Psoas muscle (tissue), 8 donors: ENCODE data around the gene SNHG17. TPM values are rescaled to one million over a fixed set of nuclear protein-coding genes. Genes with fewer than 3 reads are reported as not detected.

Experiments
- ATAC-seq, 4 donors: fragments of 200-7000 bp; cut with Tn5 transposase; one replicate each; pipeline ENCODE4 v1.9.1; 2020; ENCODE audit warnings: moderate library complexity in 3 of 4, mild to moderate bottlenecking in 2 of 4
- DNase-seq, 2 donors: peaks; one replicate each; pipeline ENCODE4 v3.0.0-alpha.2; 2020
- H3K27ac ChIP-seq: fragments of 200-600 bp; one replicate; pipeline ENCODE4 v1.8.0; 2022
- H3K27me3 ChIP-seq, 3 donors: fragments of 200-600 bp in 1 of 3; one replicate each; pipeline versions ENCODE4 v1.6.1 to v1.8.0; 2013 to 2022; ENCODE audit warnings: low read length in 2 of 3, mild to moderate bottlenecking in 2 of 3, moderate library complexity in 1 of 3; ENCODE audit not compliant: insufficient read depth in 3 of 3
- H3K36me3 ChIP-seq, 2 donors: fragments of 200-600 bp in 1 of 2; one replicate each; pipeline versions ENCODE4 v1.6.1 to v1.8.0; 2013 to 2022; ENCODE audit warnings: low read depth in 1 of 2, mild to moderate bottlenecking in 1 of 2, moderate library complexity in 1 of 2; ENCODE audit not compliant: insufficient read depth in 1 of 2
- H3K4me1 ChIP-seq: fragments of 200-600 bp; one replicate; pipeline ENCODE4 v1.8.0; 2022
- H3K4me3 ChIP-seq: fragments of 200-600 bp; one replicate; pipeline ENCODE4 v1.8.0; 2022; ENCODE audit warnings: mild to moderate bottlenecking
- H3K9me3 ChIP-seq: fragments of 200-600 bp; one replicate; pipeline ENCODE4 v1.8.0; 2022
- WGBS, 3 donors: extraction: QIAGEN DNeasy Blood & Tissue Kit; methylation state at CpG; one replicate each; pipeline versions ENCODE4 v1.1.6 to v1.1.7; 2013; 5-methylcytosine and 5-hydroxymethylcytosine counted together
- intact Hi-C, 2 donors: fragments of 100-400 bp; cut with DNase I; formaldehyde crosslinking; loops; one replicate each; pipeline versions ENCODE4 v1.11.0 to v1.14.2; 2022
- polyA plus RNA-seq, 3 donors: library from polyadenylated mRNA; stranded (reverse); fragments of 200-250 nt; gene quantifications; one replicate each; pipeline ENCODE4 v1.2.3, GENCODE V29; 2013
- total RNA-seq, 4 donors: library from RNA; stranded (reverse); fragmentation: NEBNext Ultra II Directional in 2 of 4; extraction: Animal tissue kit (Norgen Biotek cat#: 25700) in 2 of 4; gene quantifications; one replicate each; pipeline versions ENCODE4 v1.2.1 to v1.2.4, GENCODE V29; 2021 to 2023
- TF ChIP-seq, protein P1 (sequence below): fragments of 200-600 bp; IDR thresholded peaks from one replicate; pipeline ENCODE4 v1.8.0; 2022; ENCODE audit warnings: antibody characterized with exemption
- donor health status: healthy with polysubstance abuse.
- donor health status: DM: no; HTN: no; CAD: no; lungs with moderate emphysema.
- donor health status: Bipolar disorder and iron deficiency.
- donor health status: healthy.
- donor health status: DM: yes; HTN: yes; CAD: no.
- donor health status: DM: no; HTN: no; CAD: no.
- donor health status: DM: no; HTN: no; CAD: no.
- donor health status: DM: yes; HTN: yes; CAD: no.

Gene SNHG17
- total and polyA plus RNA-seq, 7 donors = 4.6 to 26.0 (median 18.7) TPM

DNA sequence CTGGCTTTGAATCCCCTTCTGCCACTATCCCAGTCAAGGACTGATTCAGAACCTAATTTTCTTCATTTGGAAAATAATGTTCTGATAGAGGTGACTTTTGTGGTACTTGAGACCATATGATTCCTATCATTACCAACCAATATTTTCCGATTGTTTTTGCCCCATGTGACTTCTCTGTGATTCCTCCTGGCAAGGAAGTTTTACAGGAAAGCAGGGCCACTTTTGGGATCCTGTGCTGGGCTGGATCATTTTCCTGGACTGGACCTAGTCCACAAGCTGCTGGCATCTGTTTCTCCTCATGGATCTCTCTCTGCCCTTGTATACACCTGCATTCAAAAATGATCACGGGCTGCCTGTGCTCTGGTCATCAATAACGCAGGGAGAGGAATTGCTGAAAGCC lies 13.9 kb upstream of the SNHG17 start:
- TF ChIP-seq, protein P1, sequence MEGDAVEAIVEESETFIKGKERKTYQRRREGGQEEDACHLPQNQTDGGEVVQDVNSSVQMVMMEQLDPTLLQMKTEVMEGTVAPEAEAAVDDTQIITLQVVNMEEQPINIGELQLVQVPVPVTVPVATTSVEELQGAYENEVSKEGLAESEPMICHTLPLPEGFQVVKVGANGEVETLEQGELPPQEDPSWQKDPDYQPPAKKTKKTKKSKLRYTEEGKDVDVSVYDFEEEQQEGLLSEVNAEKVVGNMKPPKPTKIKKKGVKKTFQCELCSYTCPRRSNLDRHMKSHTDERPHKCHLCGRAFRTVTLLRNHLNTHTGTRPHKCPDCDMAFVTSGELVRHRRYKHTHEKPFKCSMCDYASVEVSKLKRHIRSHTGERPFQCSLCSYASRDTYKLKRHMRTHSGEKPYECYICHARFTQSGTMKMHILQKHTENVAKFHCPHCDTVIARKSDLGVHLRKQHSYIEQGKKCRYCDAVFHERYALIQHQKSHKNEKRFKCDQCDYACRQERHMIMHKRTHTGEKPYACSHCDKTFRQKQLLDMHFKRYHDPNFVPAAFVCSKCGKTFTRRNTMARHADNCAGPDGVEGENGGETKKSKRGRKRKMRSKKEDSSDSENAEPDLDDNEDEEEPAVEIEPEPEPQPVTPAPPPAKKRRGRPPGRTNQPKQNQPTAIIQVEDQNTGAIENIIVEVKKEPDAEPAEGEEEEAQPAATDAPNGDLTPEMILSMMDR = no peak
- ATAC-seq (no peak), DNase-seq (no peak)
- no peaks in the 10 kb centered on the region for H3K27me3 ChIP-seq
- peaks cover 14% of the 10 kb centered on the region for H3K4me1 ChIP-seq
- H3K27ac ChIP-seq = no peak overlapping the region
- intact Hi-C loops = no loop called here
- no peak overlapping the region for H3K4me3 ChIP-seq
- H3K9me3 ChIP-seq = no peaks in the 10 kb centered on the region
- WGBS, 3 donors = 79 to 86% (median 83%) methylated on average over 3 of the region's 3 CpGs
- H3K36me3 ChIP-seq = peaks cover 0 to 25% of the 10 kb centered on the region in 2 donors

DNA sequence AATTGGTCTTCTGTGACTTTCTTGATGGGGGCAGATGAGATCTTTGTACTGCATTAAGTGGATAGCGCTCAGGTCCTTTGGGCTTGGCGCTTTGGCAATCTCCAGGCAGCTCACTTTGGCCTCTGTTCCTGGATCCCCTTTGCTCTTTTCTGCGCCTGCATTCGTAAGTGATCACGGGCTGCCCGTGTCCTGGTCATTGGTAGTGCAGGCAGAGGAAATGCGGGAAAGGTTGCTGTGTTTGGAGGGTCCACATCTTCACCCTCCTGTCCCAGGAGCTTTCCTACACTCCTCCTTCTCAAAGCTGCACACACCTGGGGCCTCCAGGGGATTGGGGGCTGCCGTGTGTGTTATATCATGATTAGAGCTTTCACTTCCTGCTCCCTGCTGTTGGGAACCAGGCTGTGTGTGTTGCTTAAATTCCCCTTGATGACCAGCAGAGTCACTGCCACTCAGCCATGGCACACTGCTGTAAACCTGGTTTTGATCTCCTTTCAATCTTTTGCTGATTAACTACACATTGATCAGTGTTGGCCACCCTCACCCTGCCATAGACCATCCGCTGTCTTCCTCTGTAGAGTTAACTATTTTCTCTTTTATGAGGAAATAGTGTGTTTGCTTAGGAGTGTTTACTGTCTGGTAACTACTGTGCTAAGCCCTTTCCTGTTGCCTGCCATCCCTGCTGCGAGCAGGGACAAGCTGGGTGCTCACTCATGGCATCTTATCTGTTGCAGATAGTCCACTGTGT lies 13.0 kb upstream of the SNHG17 start:
- DNase-seq = no peak
- ATAC-seq = no peak

DNA sequence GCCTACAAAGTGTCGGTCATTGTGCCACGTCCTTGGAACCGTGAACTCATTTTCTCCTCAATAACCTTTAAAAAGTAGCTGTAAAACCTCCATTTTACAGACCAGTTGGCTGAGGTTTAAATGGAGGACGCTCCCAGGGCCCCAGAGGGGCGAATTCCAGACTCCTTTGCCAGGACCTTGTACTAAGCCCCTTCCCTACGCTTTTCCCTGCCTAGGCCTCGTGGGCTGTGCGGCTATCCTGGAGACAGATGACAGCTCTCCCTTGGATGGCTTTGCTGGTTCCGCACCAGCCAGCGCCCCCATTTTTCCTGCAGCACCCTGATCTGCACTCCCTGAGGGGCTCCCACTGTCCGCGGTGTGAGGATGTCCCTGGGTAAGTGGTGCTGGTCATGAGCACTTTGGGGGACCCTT lies 12.1 kb upstream of the SNHG17 start:
- Histone ChIP-seq H3K27me3 (no peaks in the 10 kb centered on the region), H3K4me1 (peaks cover 14% of the 10 kb centered on the region), H3K9me3 (no peaks in the 10 kb centered on the region), H3K4me3 (peak overlapping the region; percentile 93), H3K27ac (peak overlapping the region; percentile 78), H3K36me3 (peaks cover 0 to 25% of the 10 kb centered on the region in 2 donors)
- DNase-seq (no peak), ATAC-seq (peak in 2 of 4 donors; percentile 19 to 29)
- intact Hi-C loops = no loop called here
- WGBS, 3 donors = 36 to 47% (median 38%) methylated on average over 12 of the region's 12 CpGs
- TF ChIP-seq, protein P1 = no peak

More for the DNA sequence above, 13.0 kb upstream of the SNHG17 start:
- peaks cover 0 to 25% of the 10 kb centered on the region in 2 donors for H3K36me3 ChIP-seq
- intact Hi-C loops = no loop called here
- no peak overlapping the region for H3K4me3 ChIP-seq
- H3K27me3 ChIP-seq = no peaks in the 10 kb centered on the region
- peaks cover 14% of the 10 kb centered on the region for H3K4me1 ChIP-seq
- no peaks in the 10 kb centered on the region for H3K9me3 ChIP-seq
- no peak overlapping the region for H3K27ac ChIP-seq
- TF ChIP-seq, protein P1 = no peak
- WGBS, 3 donors = 84 to 87% (median 86%) methylated on average over 10 of the region's 10 CpGs

DNA sequence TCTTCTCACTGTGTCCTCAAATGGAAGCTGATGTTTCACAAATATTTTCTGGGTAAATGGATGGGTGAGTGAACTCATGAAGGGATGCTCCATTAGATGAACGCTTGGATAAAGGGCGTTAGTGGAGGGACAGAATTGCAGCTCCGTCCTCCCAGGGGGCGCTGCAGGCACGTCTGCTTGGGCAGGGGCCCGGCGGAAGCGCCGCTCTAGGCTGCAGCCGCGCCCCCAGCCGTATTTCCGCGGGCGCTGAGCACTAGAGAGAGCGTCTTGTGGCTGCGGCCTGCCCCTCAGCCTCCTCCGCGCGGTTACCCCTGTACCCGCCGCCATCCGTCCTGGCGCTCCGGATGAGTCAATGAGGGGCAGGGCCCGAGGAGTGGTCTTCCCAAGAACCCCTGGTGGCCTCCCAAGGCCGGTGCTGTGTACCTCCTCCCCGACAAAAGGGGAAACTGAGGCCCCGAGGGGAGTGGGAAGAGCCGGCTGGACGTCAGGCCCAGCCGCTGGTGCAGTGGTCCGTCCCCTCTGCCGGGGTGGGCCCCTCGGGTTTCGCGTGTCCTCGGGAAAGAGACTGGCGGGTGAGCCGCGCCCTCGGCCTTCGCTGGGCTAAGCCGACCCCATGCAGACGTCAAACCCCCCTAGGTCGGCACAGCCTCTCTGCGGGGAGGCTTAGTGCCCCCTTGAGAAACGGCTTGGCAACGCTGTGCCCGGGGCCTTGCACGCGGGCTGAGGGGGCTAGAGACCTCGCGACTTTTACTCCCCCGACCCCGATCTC lies 11.5 kb upstream of the SNHG17 start:
- Histone ChIP-seq H3K27ac (peak overlapping the region; percentile 78), H3K9me3 (no peaks in the 10 kb centered on the region), H3K27me3 (no peaks in the 10 kb centered on the region), H3K4me3 (peak overlapping the region; percentile 93), H3K4me1 (peaks cover 14% of the 10 kb centered on the region), H3K36me3 (peaks cover 0 to 25% of the 10 kb centered on the region in 2 donors)
- WGBS, 3 donors = 1 to 2% (median 1%) methylated on average over 51 to 56 of the region's 56 CpGs
- ATAC-seq (peak; percentile 92 to 97 (median 94)), DNase-seq (peak; percentile 95 to 96)
- TF ChIP-seq, protein P1 = peak; percentile 84
- intact Hi-C loops = loop anchor here in 1 of 2 donors (1.0 kb wide), 1 partner anchor 10 kb away; no protein-coding TSS in a partner anchor
